Measurements from ENCODE around the gene FGD6.

Gene FGD6

DNA sequence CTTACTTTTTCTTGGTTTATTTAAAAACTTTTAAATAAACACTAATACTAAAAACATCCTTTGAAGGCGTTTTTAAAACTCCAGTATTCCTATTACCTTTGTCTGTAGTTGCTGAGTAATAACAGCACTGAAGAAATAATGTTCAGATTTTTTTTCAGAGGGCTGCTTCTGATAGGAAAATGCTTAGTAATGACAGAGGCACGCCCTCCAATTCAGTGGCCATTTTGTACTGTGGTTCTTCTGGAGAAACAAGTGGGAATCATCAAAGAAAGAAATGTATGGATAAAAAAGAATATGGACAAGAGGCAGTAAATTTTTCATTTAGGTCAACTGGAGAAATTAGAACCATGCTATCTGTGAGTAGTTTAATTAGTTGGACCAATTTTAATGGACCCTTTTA, 13.9 kb upstream of the FGD6 start:
- Histone ChIP-seq H3K36me3 (ENCODE audit: control insufficient read depth, insufficient read depth, low read length) (no peaks in the 10 kb centered on the region; the same call in 1 of the 2 replicates), H3K4me3 (replicated peaks; ENCODE audit: low read depth, low read length) (no peak overlapping the region), H3K27me3 (replicated peaks; ENCODE audit: control insufficient read depth, insufficient read depth, low read length) (no peaks in the 10 kb centered on the region)
- TF ChIP-seq, protein P1, sequence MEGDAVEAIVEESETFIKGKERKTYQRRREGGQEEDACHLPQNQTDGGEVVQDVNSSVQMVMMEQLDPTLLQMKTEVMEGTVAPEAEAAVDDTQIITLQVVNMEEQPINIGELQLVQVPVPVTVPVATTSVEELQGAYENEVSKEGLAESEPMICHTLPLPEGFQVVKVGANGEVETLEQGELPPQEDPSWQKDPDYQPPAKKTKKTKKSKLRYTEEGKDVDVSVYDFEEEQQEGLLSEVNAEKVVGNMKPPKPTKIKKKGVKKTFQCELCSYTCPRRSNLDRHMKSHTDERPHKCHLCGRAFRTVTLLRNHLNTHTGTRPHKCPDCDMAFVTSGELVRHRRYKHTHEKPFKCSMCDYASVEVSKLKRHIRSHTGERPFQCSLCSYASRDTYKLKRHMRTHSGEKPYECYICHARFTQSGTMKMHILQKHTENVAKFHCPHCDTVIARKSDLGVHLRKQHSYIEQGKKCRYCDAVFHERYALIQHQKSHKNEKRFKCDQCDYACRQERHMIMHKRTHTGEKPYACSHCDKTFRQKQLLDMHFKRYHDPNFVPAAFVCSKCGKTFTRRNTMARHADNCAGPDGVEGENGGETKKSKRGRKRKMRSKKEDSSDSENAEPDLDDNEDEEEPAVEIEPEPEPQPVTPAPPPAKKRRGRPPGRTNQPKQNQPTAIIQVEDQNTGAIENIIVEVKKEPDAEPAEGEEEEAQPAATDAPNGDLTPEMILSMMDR (IDR thresholded peaks at IDR 0.05; ENCODE audit: insufficient read depth, low read length, poor library complexity, severe bottlenecking): no peak
- DNase-seq (ENCODE audit: extremely low read depth, insufficient read length): no peak

GRCh38 chr12:95230313-95230712, 13.0 kb upstream of the FGD6 start:
- Histone ChIP-seq H3K27me3 (replicated peaks; ENCODE audit: control insufficient read depth, insufficient read depth, low read length) (no peaks in the 10 kb centered on the region), H3K4me3 (replicated peaks; ENCODE audit: low read depth, low read length) (no peak overlapping the region), H3K36me3 (ENCODE audit: control insufficient read depth, insufficient read depth, low read length) (peaks cover 2% of the 10 kb centered on the region)
- DNase-seq (ENCODE audit: extremely low read depth, insufficient read length): no peak
- TF ChIP-seq, protein P1 (IDR thresholded peaks at IDR 0.05; ENCODE audit: insufficient read depth, low read length, poor library complexity, severe bottlenecking): no peak

GRCh38 chr12:95229636-95230035, 12.4 kb upstream of the FGD6 start:
- no peak overlapping the region for H3K4me3 ChIP-seq (replicated peaks; ENCODE audit: low read depth, low read length)
- DNase-seq (ENCODE audit: extremely low read depth, insufficient read length): no peak
- no peaks in the 10 kb centered on the region for H3K27me3 ChIP-seq (replicated peaks; ENCODE audit: control insufficient read depth, insufficient read depth, low read length)
- TF ChIP-seq, protein P1 (IDR thresholded peaks at IDR 0.05; ENCODE audit: insufficient read depth, low read length, poor library complexity, severe bottlenecking): no peak
- peaks cover 4% of the 10 kb centered on the region for H3K36me3 ChIP-seq (ENCODE audit: control insufficient read depth, insufficient read depth, low read length)

DNA sequence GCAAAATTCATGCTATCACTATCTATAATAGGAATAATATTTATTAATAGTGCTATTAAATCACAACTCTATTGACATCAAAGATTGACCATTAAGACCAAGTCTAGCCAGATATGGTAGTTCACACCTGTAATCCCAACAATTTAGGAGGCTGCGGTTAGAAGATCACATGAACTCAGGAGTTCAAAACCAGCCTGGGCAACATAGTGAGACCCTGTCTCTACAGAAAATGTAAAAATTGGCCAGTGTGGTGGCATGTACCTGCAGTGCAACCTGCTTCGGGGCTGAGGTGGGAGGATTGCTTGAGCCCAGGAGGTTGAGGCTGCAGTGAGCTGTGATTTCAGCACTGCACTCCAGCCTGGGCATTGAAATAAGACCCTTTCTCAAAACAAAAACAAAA, 11.3 kb upstream of the FGD6 start:
- Histone ChIP-seq H3K36me3 (ENCODE audit: control insufficient read depth, insufficient read depth, low read length) (peaks cover 7% of the 10 kb centered on the region), H3K4me3 (replicated peaks; ENCODE audit: low read depth, low read length) (no peak overlapping the region), H3K27me3 (replicated peaks; ENCODE audit: control insufficient read depth, insufficient read depth, low read length) (no peaks in the 10 kb centered on the region)
- TF ChIP-seq, protein P1 (IDR thresholded peaks at IDR 0.05; ENCODE audit: insufficient read depth, low read length, poor library complexity, severe bottlenecking): no peak
- no peak for DNase-seq (ENCODE audit: extremely low read depth, insufficient read length)

GRCh38 chr12:95227818-95228356, 10.6 kb upstream of the FGD6 start:
- Histone ChIP-seq H3K27me3 (replicated peaks; ENCODE audit: control insufficient read depth, insufficient read depth, low read length) (no peaks in the 10 kb centered on the region), H3K36me3 (ENCODE audit: control insufficient read depth, insufficient read depth, low read length) (peaks cover 7% of the 10 kb centered on the region), H3K4me3 (replicated peaks; ENCODE audit: low read depth, low read length) (no peak overlapping the region)
- DNase-seq (ENCODE audit: extremely low read depth, insufficient read length): no peak
- TF ChIP-seq, protein P1 (IDR thresholded peaks at IDR 0.05; ENCODE audit: insufficient read depth, low read length, poor library complexity, severe bottlenecking): no peak

- H3K27me3 ChIP-seq (replicated peaks; ENCODE audit: control insufficient read depth, insufficient read depth, low read length): no peaks in the 10 kb centered on the region
- H3K36me3 ChIP-seq (ENCODE audit: control insufficient read depth, insufficient read depth, low read length): peaks cover 7% of the 10 kb centered on the region
- no peak for DNase-seq (ENCODE audit: extremely low read depth, insufficient read length)
- no peak overlapping the region for H3K4me3 ChIP-seq (replicated peaks; ENCODE audit: low read depth, low read length)
- TF ChIP-seq, protein P1 (IDR thresholded peaks at IDR 0.05; ENCODE audit: insufficient read depth, low read length, poor library complexity, severe bottlenecking): no peak
Measured at GRCh38 chr12:95225645-95226212, 8.5 kb upstream of the FGD6 start.
